Adrenal gland (tissue), 12 donors: ENCODE data around the gene ADAM20. TPM values are rescaled to one million over a fixed set of nuclear protein-coding genes. Genes with fewer than 3 reads are reported as not detected.
A peak's percentile ranks its signal among the peaks of the same experiment; 100 is the strongest.

ENCODE experiments used
- DNase-seq, 7 donors: peaks; one replicate each; pipeline ENCODE4 v3.0.0-alpha.2; 2019 to 2020
- H3K27ac ChIP-seq, 5 donors: fragments of 200-600 bp; sonication (generic) in 4 of 5; 1 replicate in 3 of 5; 2 replicates in 2 of 5; pipeline versions ENCODE4 v1.5.1 to v1.8.0; 2016 to 2020; ENCODE audit warnings: mild to moderate bottlenecking in 1 of 5
- H3K27me3 ChIP-seq: fragments of 200-600 bp; 2 replicates; pipeline ENCODE4 v1.8.0; 2021
- H3K36me3 ChIP-seq, 2 donors: fragments of 200-600 bp; replicated peaks in 1 of 2; 1 replicate in 1 of 2; 2 replicates in 1 of 2; pipeline versions ENCODE4 v1.5.1 to v1.8.0; 2018 to 2022
- H3K4me1 ChIP-seq, 2 donors: fragments of 200-600 bp; replicated peaks in 1 of 2; 1 replicate in 1 of 2; 2 replicates in 1 of 2; pipeline versions ENCODE4 v1.5.1 to v1.8.0; 2018 to 2021
- H3K4me3 ChIP-seq, 4 donors: fragments of 200-600 bp; sonication (generic) in 3 of 4; one replicate each; pipeline ENCODE4 v1.5.1; 2016 to 2018
- H3K9me3 ChIP-seq, 3 donors: fragments of 200-600 bp; sonication (generic) in 1 of 3; replicated peaks in 1 of 3; 1 replicate in 2 of 3; 2 replicates in 1 of 3; pipeline versions ENCODE4 v1.5.1 to v1.8.0; 2016 to 2021
- CTCF ChIP-seq, 6 experiments: fragments of 450-650 bp in 4 of 6; fragments of 200-600 bp in 2 of 6; sonication (generic) in 1 of 6; IDR thresholded peaks; 1 replicate in 5 of 6; 2 replicates in 1 of 6; pipeline versions ENCODE4 v1.5.1 to v1.8.0; 2016 to 2021; ENCODE audit warnings: antibody characterized with exemption in 6 of 6, mild to moderate bottlenecking in 2 of 6, moderate library complexity in 1 of 6
- POLR2A ChIP-seq, 2 donors: fragments of 450-650 bp; IDR thresholded peaks; one replicate each; pipeline ENCODE4 v1.6.1; 2017; ENCODE audit warnings: antibody characterized with exemption in 2 of 2, mild to moderate bottlenecking in 2 of 2, moderate library complexity in 1 of 2
- WGBS, 4 donors: extraction: QIAGEN DNeasy Blood & Tissue Kit in 2 of 4; methylation state at CpG; one replicate each; pipeline versions ENCODE4 v1.1.5 to v1.1.7; 2013 to 2017; 5-methylcytosine and 5-hydroxymethylcytosine counted together
- intact Hi-C, 2 donors: fragments of 100-400 bp; cut with DNase I; formaldehyde crosslinking; loops; one replicate each; pipeline versions ENCODE4 v1.14.1 to v1.15.0; 2022 to 2023
- polyA plus RNA-seq, 3 donors: library from polyadenylated mRNA; stranded (reverse); fragments of 200-250 nt in 2 of 3; fragments of 350-450 nt in 1 of 3; fragmentation: Illumina TruSeq in 1 of 3; extraction: RNeasy Lipid Tissue Mini Kit (QIAGEN cat#74804) in 1 of 3; gene quantifications; one replicate each; pipeline ENCODE4 v1.2.3, GENCODE V29; 2013 to 2014
- total RNA-seq, 9 donors: library from RNA; depleted of rRNA in 4 of 9; stranded (reverse); fragments of >200 nt in 4 of 9; fragments of 120-200 nt in 1 of 9; fragmentation: NEBNext Ultra II Directional in 1 of 9; extraction: Animal tissue kit (Norgen Biotek cat#: 25700) in 1 of 9; gene quantifications; one replicate each; pipeline versions ENCODE4 v1.1.0 to v1.2.4, GENCODE V29; 2013 to 2023
- donor health status: healthy with polysubstance abuse.
- donor health status: Bipolar disorder and iron deficiency.
- donor health status: DM: yes; HTN: yes; CAD: no.
- donor health status: DM: no; HTN: no; CAD: no.
- donor health status: DM: no; HTN: no; CAD: no.
- donor health status: DM: yes; HTN: yes; CAD: no.

The ADAM20 gene
- total and polyA plus RNA-seq, 12 donors = 0.14 to 2.9 (median 0.49) TPM; not detected in 2

- intact Hi-C loops = no loop called here
- H3K4me3 ChIP-seq = no peak overlapping the region
- H3K27ac ChIP-seq = no peak overlapping the region
- no peaks in the 10 kb centered on the region for H3K4me1 ChIP-seq
- no peaks in the 10 kb centered on the region for H3K27me3 ChIP-seq
- 61 to 79% (median 66%) methylated on average over 2 of the region's 2 CpGs for WGBS, 4 donors
- no peak for DNase-seq
- H3K36me3 ChIP-seq = no peaks in the 10 kb centered on the region
- H3K9me3 ChIP-seq = peaks cover 0 to 6% (median 0%) of the 10 kb centered on the region in 3 donors
- no peak for TF ChIP-seq POLR2A (IDR thresholded peaks at IDR 0.05)
- peak in 2 of 6 experiments; percentile 24 to 26 for TF ChIP-seq CTCF (IDR thresholded peaks at IDR 0.05)
These were observed 33.0 kb upstream of the ADAM20 start for GRCh38 chr14:70567791-70568190.

GRCh38 chr14:70563869-70564268 lies 29.1 kb upstream of the ADAM20 start:
- no peaks in the 10 kb centered on the region for H3K36me3 ChIP-seq
- no peaks in the 10 kb centered on the region for H3K4me1 ChIP-seq
- H3K9me3 ChIP-seq = peaks cover 0 to 6% (median 0%) of the 10 kb centered on the region in 3 donors
- H3K27me3 ChIP-seq = no peaks in the 10 kb centered on the region
- 33 to 100% (median 78%) methylated on average over 1 of the region's 1 CpG for WGBS, 4 donors
- TF ChIP-seq POLR2A (IDR thresholded peaks at IDR 0.05) (no peak), CTCF (IDR thresholded peaks at IDR 0.05) (no peak)
- H3K27ac ChIP-seq = no peak overlapping the region
- intact Hi-C loops = no loop called here
- no peak overlapping the region for H3K4me3 ChIP-seq
- no peak for DNase-seq

GRCh38 chr14:70563417-70563816 lies 28.6 kb upstream of the ADAM20 start:
- Histone ChIP-seq H3K4me1 (no peaks in the 10 kb centered on the region), H3K36me3 (no peaks in the 10 kb centered on the region), H3K9me3 (peaks cover 0 to 6% (median 0%) of the 10 kb centered on the region in 3 donors), H3K4me3 (no peak overlapping the region), H3K27me3 (no peaks in the 10 kb centered on the region), H3K27ac (no peak overlapping the region)
- no peak for DNase-seq
- 96 to 99% (median 98%) methylated on average over 4 of the region's 4 CpGs for WGBS, 4 donors
- no peak for TF ChIP-seq POLR2A (IDR thresholded peaks at IDR 0.05)
- TF ChIP-seq CTCF (IDR thresholded peaks at IDR 0.05) = no peak
- intact Hi-C loops = no loop called here

GRCh38 chr14:70558356-70558755 lies 23.6 kb upstream of the ADAM20 start:
- no peaks in the 10 kb centered on the region for H3K4me1 ChIP-seq
- H3K36me3 ChIP-seq = no peaks in the 10 kb centered on the region
- H3K9me3 ChIP-seq = no peaks in the 10 kb centered on the region
- H3K27ac ChIP-seq = no peak overlapping the region
- no peak overlapping the region for H3K4me3 ChIP-seq
- no peak for DNase-seq
- no peak for TF ChIP-seq CTCF (IDR thresholded peaks at IDR 0.05)
- intact Hi-C loops = no loop called here
- no peaks in the 10 kb centered on the region for H3K27me3 ChIP-seq
